Measurements from ENCODE around the gene ANKRD6.

ANKRD6 gene

DNA sequence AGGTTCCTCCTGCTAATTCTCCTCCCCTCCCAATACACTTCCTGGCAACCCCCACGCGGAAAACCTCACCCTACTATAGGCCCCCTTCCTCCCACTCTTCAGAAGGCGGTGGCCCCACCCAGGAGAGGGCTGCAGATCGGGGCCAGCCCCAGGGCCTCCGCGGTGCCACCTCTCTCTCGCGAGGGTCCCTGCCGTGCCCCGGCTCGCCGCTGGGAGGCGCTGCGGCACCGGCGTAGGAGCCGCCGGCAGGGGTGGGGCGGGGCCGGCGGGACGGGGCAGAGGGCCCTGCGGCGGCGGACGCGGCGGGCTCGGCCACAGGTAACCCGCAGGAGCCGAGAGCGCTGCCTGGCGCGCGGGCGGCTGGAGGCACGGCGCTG lies at the start of gene ANKRD6:
TSS of gene ANKRD6 (plus strand) at position 278 of the 377 bp plus-strand sequence. CDS start 133,825 bp downstream, outside the sequence.
- no peak for TF ChIP-seq GATA3 (IDR thresholded peaks at IDR 0.05; ENCODE audit: low read depth, low read length)
- no peak for TF ChIP-seq GATA2 (IDR thresholded peaks at IDR 0.05; ENCODE audit: low read depth, low read length)

DNA sequence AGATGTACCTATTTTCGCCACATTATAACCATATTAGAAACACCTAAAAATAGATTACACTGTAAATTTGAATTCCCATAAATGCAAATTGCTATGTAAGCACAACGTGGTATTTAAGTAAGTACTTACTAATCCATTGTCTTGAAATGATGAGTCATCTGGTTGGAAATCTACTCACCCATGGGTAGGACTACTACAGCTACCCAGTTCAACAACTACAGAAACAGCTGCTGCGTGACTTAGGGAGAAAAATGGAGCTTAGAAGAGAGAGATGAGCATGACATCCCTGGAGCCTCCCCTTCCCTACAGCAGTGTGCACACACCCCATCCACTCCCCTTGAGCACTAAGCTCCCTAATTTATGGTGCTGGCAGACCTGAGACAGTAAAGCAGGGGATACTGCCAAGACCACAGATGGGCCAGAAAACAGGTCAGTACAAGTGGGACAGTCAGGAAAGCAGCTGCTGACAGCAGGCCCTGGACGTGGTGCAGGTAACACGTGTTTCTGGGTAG lies 47.7 kb upstream of the ANKRD6 start:
- TF ChIP-seq GATA2 (IDR thresholded peaks at IDR 0.05; ENCODE audit: low read depth, low read length) (no peak), GATA3 (IDR thresholded peaks at IDR 0.05; ENCODE audit: low read depth, low read length) (no peak)

DNA sequence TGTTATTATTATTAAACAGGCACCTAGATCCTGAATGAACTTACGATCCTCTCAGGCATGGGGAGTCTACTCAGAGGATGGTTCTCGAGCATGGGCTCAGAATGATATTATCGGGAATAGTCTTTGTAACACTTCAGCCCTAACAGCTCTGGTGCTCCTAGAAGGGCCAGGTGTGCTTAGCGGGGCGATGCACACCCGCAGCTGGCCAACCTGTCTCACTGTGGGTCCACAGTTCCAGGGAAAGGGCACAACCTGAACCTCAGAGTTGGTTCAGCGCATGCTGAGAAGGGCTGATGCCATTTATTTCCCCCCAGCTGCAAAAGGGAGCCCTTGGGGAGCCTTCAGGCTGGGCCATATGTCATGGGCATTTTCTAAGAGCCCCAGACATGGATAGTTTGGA lies 47.1 kb upstream of the ANKRD6 start:
- TF ChIP-seq GATA3 (IDR thresholded peaks at IDR 0.05; ENCODE audit: low read depth, low read length) (no peak), GATA2 (IDR thresholded peaks at IDR 0.05; ENCODE audit: low read depth, low read length) (no peak)

DNA sequence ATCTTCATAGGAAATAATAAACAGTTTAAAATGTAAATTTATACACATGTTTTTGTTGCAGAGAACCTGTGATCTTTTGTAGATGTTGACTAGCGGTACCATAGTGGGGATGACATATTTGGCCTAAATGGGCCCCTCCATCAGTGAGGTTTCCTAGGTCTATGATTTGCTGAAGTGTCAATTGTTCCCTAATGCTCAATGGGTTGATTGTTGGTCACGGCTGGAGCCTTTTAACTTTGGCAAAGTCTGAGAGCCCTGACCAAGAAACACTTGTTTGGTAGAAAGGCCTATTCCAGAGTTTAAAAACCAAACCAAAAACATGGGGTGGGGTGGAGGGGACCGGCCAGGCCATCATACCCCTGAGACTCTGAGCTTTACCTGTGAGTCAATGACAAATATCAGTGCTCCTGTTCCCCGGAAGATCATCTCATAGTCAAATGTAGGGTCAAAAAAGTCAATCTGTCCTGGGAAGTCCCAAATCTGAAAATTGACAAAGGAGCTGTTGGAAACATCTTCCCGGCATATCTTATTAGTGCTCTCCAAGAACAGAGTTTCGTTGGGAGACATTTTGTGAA lies 45.9 kb upstream of the ANKRD6 start:
- TF ChIP-seq GATA2 (IDR thresholded peaks at IDR 0.05; ENCODE audit: low read depth, low read length), result no peak
- TF ChIP-seq GATA3 (IDR thresholded peaks at IDR 0.05; ENCODE audit: low read depth, low read length), result no peak

DNA sequence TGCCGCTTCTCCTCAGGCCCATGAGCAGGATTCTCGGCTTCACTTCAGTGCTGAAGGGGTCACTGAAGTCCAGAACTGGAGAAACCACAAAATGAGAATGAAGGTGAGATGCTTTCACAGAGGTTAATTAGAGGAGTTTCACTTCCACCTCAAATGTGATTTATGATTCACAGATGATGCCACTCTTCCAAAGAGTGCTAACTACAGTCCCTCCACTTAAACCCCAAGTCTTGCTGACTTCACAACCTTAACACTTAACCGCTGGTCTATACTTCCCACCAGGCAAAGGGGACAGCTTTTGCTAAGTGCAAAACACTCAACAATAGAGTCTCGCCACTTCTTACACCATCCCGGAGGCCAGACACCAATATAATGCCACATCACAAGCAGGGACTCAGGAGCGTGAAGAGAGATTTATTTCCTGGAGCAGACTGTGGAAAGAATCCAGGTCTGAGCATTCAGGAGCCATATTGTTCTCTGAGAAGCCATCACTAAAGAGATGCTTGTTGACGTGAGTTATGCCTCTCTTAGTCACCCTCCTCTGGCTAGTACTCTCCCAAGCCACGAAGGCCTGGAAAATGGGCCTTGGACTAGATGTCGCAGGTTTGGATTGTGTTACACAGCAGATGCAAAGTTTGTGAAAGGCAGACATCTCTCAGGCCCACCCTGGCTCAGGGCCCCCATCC lies 45.3 kb upstream of the ANKRD6 start:
- TF ChIP-seq GATA3 (IDR thresholded peaks at IDR 0.05; ENCODE audit: low read depth, low read length) (no peak), GATA2 (IDR thresholded peaks at IDR 0.05; ENCODE audit: low read depth, low read length) (no peak)

DNA sequence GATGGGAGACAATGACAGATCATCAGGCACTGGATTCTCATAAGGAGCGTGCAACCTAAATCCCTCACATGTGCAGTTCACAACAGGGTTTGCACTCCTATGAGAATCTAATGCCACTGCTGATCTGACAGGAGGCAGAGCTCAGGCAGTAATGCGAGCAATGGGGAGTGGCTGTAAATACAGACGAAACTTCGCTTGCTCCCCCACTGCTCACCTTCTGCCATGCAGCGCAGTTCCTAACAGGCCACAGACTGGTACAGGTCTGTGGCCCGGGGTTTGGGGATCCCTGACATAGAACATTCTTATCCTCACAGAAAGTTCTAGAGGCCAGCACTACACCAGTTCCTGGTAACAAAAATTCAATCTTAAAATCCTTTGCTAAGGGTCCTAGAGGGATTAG lies 44.1 kb upstream of the ANKRD6 start:
- TF ChIP-seq GATA3 (IDR thresholded peaks at IDR 0.05; ENCODE audit: low read depth, low read length) (no peak), GATA2 (IDR thresholded peaks at IDR 0.05; ENCODE audit: low read depth, low read length) (no peak)

DNA sequence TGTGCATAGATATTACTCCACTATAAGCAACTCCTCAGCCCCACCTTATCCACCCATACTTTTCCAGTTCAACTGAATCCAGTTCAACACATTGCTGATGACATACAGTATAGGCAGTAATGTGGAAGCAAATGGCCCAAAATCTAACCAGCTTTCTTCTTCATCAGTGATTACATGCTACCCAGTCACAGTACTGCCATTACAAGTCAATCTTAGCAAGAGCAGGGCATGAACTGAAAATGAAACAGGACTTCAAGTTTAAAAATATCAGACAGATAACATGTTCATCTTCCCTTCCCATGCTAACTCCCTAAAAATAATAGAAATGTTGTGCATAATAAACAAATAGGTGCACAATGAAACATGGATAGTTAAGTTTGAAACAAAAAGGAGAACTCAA lies 40.1 kb upstream of the ANKRD6 start:
- no peak for TF ChIP-seq GATA3 (IDR thresholded peaks at IDR 0.05; ENCODE audit: low read depth, low read length)
- no peak for TF ChIP-seq GATA2 (IDR thresholded peaks at IDR 0.05; ENCODE audit: low read depth, low read length)

DNA sequence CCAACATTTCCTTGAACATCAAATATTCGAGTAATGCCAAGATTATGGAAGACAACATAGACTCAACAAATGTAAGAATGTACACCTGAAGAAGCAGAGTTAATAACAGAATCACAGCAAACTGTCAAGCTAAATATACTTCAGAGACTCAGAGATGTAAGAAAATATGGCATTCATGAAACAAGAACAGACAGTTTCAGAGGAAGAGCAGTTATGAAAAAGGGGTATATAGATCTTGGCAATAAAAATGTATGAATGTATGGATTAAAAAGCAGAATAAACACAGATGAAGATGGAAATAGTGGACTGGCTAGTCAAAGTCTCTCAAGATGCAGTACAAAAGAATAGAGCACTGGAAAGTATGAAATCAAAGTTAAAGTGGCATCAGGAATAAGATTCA lies 39.3 kb upstream of the ANKRD6 start:
- no peak for TF ChIP-seq GATA3 (IDR thresholded peaks at IDR 0.05; ENCODE audit: low read depth, low read length)

DNA sequence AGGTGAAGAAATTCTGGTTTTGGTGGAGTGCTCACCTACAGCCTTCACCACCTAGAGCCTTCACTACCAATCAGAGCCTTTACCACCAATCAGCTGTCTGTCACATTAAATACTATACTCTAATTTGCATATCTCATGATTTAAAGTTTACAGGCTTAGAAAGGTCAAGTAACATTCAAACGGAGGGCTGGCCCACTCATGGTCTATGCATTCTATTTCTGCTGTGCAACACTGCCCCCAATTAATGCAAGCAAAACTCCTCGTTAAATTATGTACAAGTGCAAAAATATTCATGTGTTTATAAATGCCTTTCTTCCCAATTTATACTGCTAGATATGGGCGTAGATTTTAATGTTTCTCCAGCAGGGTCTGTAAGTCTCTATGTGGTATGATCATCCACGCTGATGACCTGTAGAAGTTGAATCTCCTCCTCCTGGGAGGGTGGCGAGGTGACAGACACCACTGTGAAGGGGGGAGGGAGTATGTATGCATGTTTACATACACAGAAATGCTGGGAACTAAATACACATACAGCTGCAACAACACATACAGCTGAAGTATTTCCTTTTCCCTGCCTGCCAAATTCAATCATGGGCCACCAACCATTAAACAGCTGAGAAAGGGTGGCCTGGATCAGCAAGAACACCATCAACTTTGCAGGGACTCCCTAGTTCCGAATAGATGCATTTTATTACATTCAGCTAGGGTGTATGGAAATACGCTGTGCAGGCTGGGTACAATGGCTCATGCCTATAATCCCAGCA lies 34.0 kb upstream of the ANKRD6 start:
- TF ChIP-seq GATA3 (IDR thresholded peaks at IDR 0.05; ENCODE audit: low read depth, low read length) (no peak), GATA2 (IDR thresholded peaks at IDR 0.05; ENCODE audit: low read depth, low read length) (no peak)

DNA sequence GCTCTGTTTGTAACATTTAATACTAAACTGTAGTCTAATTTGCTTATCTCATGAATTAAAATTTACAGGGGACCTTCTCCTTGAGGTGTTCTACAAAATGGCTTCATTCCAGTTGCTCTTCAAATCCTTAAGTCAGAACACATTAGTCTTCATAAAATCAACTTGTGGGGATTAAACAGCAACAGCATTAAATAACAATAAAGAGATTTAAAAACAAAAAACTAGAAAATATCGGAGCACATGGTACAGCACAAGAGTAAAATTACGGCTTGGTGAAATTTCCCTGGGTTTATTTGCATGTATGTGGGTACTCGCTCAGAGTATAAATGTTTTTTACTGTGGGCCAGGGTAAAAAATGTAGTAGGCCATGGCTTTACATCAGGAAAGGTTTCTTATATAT lies 32.9 kb upstream of the ANKRD6 start:
- TF ChIP-seq GATA2 (IDR thresholded peaks at IDR 0.05; ENCODE audit: low read depth, low read length), result no peak

DNA sequence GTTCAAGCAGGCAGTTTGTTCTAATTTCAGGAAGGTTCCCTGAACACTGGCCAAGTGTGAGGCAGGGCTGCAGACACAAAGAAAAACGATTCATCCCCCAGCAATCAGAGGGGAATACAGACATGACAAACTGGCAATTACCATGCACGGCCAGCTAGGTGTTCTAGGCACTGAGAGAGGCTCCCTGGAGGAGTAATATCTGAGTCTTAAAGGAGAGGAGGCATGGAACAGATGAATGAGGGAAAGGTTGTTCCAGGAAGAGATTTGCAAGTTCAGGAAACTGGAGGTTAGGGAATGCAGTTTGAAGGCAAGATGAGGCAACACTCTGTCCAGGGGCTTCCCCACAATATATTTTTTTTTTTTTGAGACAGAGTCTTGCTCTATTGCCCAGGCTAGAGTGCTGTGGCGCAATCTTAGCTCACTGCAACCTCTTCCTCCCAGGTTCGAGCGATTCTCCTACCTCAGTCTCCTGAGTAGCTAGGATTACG lies 32.0 kb upstream of the ANKRD6 start:
- no peak for TF ChIP-seq GATA3 (IDR thresholded peaks at IDR 0.05; ENCODE audit: low read depth, low read length)

DNA sequence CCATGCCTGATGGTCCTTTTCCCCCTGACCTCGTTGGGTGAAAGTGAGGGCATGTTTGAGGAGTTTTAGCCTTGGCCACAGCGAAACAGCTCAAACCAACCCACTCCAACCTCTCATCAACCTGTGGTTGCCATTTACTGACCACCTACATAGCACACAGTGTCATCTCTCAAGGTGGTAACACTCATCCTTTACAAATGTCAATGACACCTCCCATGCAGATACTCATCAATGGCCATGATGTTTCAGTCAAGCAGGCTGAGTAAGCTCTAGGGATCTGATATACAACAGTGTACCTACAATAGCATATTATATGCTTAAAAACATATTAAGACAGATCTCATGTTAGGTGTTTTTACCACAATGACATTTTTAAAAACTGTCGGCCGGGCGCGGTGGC lies 30.2 kb upstream of the ANKRD6 start:
- TF ChIP-seq GATA2 (IDR thresholded peaks at IDR 0.05; ENCODE audit: low read depth, low read length) (no peak), GATA3 (IDR thresholded peaks at IDR 0.05; ENCODE audit: low read depth, low read length) (no peak)

DNA sequence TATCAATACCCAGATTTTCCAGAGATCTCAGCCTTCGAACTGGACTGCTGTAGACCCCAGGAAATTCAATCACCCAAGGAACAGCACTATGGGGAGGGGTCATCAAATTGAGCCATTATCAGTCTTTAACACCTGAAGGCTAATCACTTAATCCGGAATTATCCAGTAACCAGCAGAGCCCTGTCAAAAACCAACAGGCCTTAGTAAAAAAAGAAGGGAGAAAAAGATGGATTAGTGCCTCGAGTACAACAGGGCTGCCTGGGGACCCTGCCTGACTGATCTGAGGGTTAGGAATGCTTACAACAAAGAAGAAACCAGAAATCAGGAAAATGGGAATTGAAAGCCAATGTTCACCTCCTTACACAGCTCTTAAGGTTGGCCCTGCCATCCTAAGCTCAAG lies 28.4 kb upstream of the ANKRD6 start:
- TF ChIP-seq GATA2 (IDR thresholded peaks at IDR 0.05; ENCODE audit: low read depth, low read length) (no peak), GATA3 (IDR thresholded peaks at IDR 0.05; ENCODE audit: low read depth, low read length) (no peak)

DNA sequence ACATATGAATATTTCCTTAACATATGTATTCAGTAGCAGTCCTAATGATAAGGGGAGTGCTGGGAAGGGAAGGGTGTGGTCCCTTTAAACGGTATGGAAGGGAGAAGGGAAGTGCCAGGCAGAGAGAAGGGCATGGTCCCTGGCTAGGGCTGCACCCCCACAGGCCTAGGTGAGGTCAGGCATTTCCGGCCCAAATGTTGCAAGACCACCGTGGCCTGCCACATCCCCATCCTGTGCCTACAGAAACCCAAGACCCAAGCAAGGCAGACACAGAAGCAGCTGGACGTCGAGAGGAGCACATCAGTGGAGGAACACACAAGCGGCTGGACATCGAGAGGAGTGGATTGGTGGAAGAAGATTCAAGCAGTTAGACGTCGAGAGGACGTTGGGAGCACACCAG lies 26.8 kb upstream of the ANKRD6 start:
- TF ChIP-seq GATA2 (IDR thresholded peaks at IDR 0.05; ENCODE audit: low read depth, low read length) (no peak), GATA3 (IDR thresholded peaks at IDR 0.05; ENCODE audit: low read depth, low read length) (no peak)

All from SH-SY5Y (cell line).